ENCODE measurements around the gene PKDREJ. TPM values are rescaled to one million over a fixed set of nuclear protein-coding genes. Genes with fewer than 3 reads are reported as not detected.

Gene PKDREJ
- total RNA-seq, 1 experiment from 2014 or later: not detected

DNA sequence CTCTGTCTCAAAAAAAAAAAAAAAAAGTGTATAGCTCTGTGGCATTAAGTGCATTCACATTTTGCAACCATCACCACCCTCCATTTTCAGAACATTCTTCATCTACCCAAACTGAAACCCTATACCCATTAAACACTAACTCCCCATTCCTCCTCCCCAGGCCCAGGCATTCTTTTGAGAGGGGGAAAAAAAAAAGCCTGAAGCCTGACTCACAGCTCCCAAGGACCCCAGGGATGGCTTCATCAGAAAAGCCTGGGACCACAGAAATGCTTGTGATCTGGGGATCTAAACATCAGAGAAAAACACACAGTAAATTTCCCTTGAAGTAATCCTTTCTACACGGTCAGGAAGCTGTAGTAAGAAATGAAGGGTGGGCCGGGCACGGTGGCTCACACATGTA, 22.9 kb upstream of the PKDREJ start:
- no peak overlapping the region for H3K4me3 ChIP-seq (ENCODE audit: low read length)
- no peaks in the 10 kb centered on the region for H3K27me3 ChIP-seq (ENCODE audit: low read length)
- no peak overlapping the region for H3K9ac ChIP-seq (ENCODE audit: low read length)
- peaks cover 7% of the 10 kb centered on the region for H3K36me3 ChIP-seq (ENCODE audit: insufficient read depth, low read length)
- no peak overlapping the region for H3K27ac ChIP-seq (ENCODE audit: low read length)
- H3K4me2 ChIP-seq (ENCODE audit: low read depth, low read length, poor library complexity, severe bottlenecking): no peak overlapping the region
- no peaks in the 10 kb centered on the region for H4K20me1 ChIP-seq (ENCODE audit: insufficient read depth, low read depth, low read length)
- H2AFZ ChIP-seq (ENCODE audit: low read length): no peak overlapping the region
- H3K9me2 ChIP-seq (replicated peaks; ENCODE audit: insufficient read depth, low read length): no peaks in the 10 kb centered on the region
- DNase-seq: no peak
- peaks cover 15% of the 10 kb centered on the region for H3K4me1 ChIP-seq (ENCODE audit: low read length)
- H3K79me2 ChIP-seq (ENCODE audit: low read length): peaks cover 16% of the 10 kb centered on the region
- no peaks in the 10 kb centered on the region for H3K9me3 ChIP-seq (ENCODE audit: low read length)

DNA sequence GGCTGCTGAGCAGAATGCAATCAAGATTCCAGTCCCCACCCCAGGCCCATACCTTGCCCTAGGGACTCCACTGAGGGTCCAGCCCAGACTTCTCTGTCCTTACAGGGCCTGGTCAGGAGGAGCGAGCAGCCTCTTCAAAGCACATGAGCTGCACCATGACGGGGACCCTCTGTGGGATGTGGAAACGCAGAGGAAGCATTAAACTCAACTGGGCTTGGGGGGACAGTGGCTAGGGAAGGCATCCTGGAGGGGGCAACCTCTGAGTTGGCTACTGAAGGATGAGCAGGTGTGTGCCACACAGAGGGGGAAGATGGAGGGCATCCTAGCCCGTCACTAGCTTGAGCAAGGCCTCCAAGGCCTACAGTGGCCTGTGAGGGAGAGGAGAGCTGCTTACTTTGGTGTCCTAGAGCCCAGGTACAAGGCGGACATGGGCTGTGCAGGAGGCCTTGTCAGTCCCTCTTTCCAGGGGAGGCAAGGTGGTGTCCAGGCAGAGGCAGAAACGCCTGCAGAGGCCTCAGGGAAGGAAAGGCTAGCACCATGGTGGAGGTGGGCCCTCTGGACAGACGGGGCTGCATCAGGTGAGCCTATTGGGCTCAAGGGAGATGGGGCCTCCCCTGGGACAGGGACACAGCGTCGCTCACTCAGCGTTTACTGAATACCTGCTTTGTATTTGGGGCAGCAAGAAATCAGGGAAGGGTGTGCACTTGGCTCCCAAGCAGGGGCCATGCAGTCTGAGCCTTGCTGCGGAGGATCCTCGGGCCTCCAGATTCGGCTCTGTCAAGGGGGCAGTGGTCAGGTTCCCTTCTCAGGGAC, 18.9 kb upstream of the PKDREJ start:
- Histone ChIP-seq H3K27ac (ENCODE audit: low read length) (no peak overlapping the region), H3K27me3 (ENCODE audit: low read length) (no peaks in the 10 kb centered on the region), H3K4me2 (ENCODE audit: low read depth, low read length, poor library complexity, severe bottlenecking) (no peak overlapping the region), H3K4me1 (ENCODE audit: low read length) (peaks cover 4% of the 10 kb centered on the region), H3K9ac (ENCODE audit: low read length) (no peak overlapping the region), H3K36me3 (ENCODE audit: insufficient read depth, low read length) (peaks cover 7% of the 10 kb centered on the region), H4K20me1 (ENCODE audit: insufficient read depth, low read depth, low read length) (no peaks in the 10 kb centered on the region), H3K4me3 (ENCODE audit: low read length) (no peak overlapping the region), H3K9me2 (replicated peaks; ENCODE audit: insufficient read depth, low read length) (no peaks in the 10 kb centered on the region), H3K79me2 (ENCODE audit: low read length) (peaks cover 3% of the 10 kb centered on the region), H3K9me3 (ENCODE audit: low read length) (no peaks in the 10 kb centered on the region), H2AFZ (ENCODE audit: low read length) (no peak overlapping the region)
- DNase-seq: no peak

DNA sequence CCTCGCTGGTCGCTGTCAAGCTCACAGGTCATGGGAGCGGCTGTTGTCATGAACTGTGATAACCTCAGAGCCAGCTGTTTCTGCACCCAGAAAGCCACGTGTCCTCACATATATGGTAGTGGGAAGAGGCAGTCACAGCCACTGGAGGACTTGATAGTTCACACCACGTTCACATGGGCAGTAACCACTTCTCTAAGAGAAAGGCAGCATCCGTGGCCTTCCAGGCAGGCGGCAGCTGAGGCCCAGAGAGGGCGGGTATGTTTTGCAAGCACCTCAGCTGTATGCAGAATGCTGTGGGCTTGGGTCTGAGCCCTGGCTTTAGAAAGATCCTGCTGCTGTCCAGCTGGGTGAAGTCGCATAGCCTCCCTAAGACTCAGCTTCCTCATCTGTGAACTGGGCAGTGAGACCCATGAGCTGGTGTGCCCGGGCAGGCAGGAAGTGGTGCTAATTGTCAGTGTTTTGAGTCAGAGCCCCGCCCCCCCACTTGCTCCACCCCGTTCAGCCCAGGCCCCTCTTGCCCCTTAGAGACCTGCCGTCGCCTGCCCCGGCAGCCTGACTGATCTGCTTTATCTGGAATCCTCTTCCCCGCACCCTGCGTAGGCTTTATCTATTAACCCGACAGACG, 18.0 kb upstream of the PKDREJ start:
- Histone ChIP-seq H3K9me2 (replicated peaks; ENCODE audit: insufficient read depth, low read length) (no peaks in the 10 kb centered on the region), H2AFZ (ENCODE audit: low read length) (no peak overlapping the region), H3K27ac (ENCODE audit: low read length) (no peak overlapping the region), H3K4me1 (ENCODE audit: low read length) (no peaks in the 10 kb centered on the region), H3K79me2 (ENCODE audit: low read length) (no peaks in the 10 kb centered on the region), H3K9ac (ENCODE audit: low read length) (no peak overlapping the region), H4K20me1 (ENCODE audit: insufficient read depth, low read depth, low read length) (no peaks in the 10 kb centered on the region), H3K36me3 (ENCODE audit: insufficient read depth, low read length) (peaks cover 7% of the 10 kb centered on the region), H3K4me3 (ENCODE audit: low read length) (no peak overlapping the region), H3K27me3 (ENCODE audit: low read length) (no peaks in the 10 kb centered on the region), H3K9me3 (ENCODE audit: low read length) (no peaks in the 10 kb centered on the region), H3K4me2 (ENCODE audit: low read depth, low read length, poor library complexity, severe bottlenecking) (no peak overlapping the region)
- DNase-seq: no peak

DNA sequence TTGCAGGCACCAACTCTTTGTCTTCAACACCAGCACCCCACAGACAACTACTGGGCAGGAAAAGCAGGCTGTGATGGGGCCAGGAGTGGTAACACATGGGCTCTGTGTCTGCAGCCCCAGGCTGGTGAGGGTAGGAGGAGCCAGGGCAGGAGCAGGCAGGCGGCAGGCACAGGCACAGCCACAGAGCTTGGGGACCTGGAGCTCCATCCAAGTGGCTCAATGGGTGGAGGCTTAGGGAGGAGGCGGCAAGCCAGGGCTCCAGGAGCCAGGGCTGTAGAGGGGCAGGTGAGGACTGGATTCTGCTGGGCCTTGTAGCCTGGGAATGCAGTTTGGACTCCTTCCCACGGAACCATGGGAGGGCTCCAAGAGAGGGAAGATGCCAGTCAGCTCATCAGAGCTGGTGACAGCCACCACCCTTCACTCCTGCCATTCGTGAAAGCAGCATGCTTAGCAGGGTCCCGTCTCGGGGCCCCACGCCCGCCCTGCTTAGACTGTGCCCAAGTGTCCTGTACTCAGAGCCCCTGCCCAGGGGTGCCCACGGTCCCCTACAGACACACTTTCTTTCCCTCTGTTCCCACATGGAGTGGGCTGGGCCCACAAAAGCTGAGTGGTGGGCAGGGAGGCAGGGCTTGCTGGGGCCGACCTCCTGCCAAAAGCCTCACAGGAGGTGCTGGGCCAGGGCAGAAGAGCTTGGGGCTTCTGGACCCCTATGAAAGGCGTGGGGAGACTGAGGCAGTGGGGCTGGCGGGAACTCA, 17.1 kb upstream of the PKDREJ start:
- Histone ChIP-seq H3K27ac (ENCODE audit: low read length) (no peak overlapping the region), H4K20me1 (ENCODE audit: insufficient read depth, low read depth, low read length) (no peaks in the 10 kb centered on the region), H3K9me2 (replicated peaks; ENCODE audit: insufficient read depth, low read length) (no peaks in the 10 kb centered on the region), H3K4me3 (ENCODE audit: low read length) (no peak overlapping the region), H3K27me3 (ENCODE audit: low read length) (no peaks in the 10 kb centered on the region), H3K9me3 (ENCODE audit: low read length) (no peaks in the 10 kb centered on the region), H3K9ac (ENCODE audit: low read length) (no peak overlapping the region), H3K4me2 (ENCODE audit: low read depth, low read length, poor library complexity, severe bottlenecking) (no peak overlapping the region), H3K79me2 (ENCODE audit: low read length) (no peaks in the 10 kb centered on the region), H3K4me1 (ENCODE audit: low read length) (no peaks in the 10 kb centered on the region), H3K36me3 (ENCODE audit: insufficient read depth, low read length) (peaks cover 14% of the 10 kb centered on the region), H2AFZ (ENCODE audit: low read length) (no peak overlapping the region)
- no peak for DNase-seq

DNA sequence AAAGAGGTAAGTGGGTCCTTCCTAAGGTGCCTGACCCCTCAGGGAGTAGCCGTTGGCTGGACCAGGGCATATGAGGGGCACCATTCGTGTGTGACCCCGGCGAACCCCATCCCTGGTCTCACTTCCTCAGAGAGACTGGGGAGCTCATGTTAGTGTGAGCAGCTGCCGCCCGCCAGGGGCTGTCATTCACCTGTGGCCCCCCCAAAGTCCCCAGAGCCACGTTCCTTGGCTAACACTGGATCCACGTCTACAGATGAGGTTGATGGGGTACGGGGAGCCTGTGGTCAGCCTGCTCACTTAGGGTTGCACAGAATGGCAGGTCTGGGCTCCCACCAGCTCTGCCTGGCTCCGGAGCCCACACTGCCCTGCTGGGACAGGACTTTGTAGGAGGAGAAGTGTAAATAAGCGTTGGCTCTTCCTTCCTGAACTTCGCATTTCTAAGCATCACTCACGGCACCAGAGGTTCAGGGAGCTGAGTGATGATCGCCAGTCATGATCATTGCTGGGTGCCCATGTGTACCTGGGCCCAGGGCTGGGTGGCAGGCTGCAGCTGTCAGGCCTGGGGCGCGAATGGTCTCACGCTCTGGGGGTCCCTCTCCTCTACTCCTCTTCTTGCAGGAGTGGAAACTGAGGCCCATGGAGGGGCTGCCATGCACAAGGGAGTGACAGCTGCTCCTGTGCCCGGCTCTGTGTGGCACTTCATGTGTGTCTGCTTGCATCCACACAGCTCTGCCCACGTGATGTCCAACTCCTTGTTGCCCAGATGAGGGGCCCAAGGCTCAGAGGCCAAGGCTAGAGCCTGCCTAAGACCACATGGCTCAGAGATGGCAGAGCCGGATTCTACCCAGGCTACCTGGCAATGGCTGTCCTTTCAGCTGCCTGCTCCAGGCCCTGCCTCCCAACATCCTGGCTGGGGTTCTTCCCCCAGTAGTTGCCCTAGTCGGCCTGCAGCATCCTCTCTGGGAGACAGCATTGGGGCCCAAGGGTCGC, 15.8 kb upstream of the PKDREJ start:
- Histone ChIP-seq H2AFZ (ENCODE audit: low read length) (no peak overlapping the region), H3K79me2 (ENCODE audit: low read length) (no peaks in the 10 kb centered on the region), H3K9me3 (ENCODE audit: low read length) (no peaks in the 10 kb centered on the region), H3K27me3 (ENCODE audit: low read length) (no peaks in the 10 kb centered on the region), H3K9ac (ENCODE audit: low read length) (no peak overlapping the region), H3K4me2 (ENCODE audit: low read depth, low read length, poor library complexity, severe bottlenecking) (no peak overlapping the region), H3K9me2 (replicated peaks; ENCODE audit: insufficient read depth, low read length) (no peaks in the 10 kb centered on the region), H3K27ac (ENCODE audit: low read length) (no peak overlapping the region), H4K20me1 (ENCODE audit: insufficient read depth, low read depth, low read length) (no peaks in the 10 kb centered on the region), H3K4me1 (ENCODE audit: low read length) (no peaks in the 10 kb centered on the region), H3K36me3 (ENCODE audit: insufficient read depth, low read length) (peaks cover 14% of the 10 kb centered on the region), H3K4me3 (ENCODE audit: low read length) (no peak overlapping the region)
- no peak for DNase-seq

DNA sequence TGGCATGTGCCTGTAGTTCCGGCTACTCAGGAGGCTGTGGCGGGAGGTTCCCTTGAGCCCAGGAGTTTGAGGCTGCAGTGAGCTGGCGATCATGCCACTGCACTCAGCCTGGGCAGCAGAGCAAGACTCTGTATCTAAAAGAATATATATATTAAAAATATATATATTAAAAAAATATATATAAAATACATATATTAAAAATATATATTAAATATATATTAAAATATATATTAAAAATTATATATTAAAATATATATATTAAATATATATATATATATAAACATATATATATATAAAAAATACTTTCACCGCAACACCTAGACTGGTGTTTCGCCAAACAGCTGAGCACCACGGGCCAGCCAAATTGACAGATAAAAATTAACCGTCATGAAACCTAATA, 13.4 kb upstream of the PKDREJ start:
- Histone ChIP-seq H3K36me3 (ENCODE audit: insufficient read depth, low read length) (peaks cover 12% of the 10 kb centered on the region), H4K20me1 (ENCODE audit: insufficient read depth, low read depth, low read length) (no peaks in the 10 kb centered on the region), H3K27ac (ENCODE audit: low read length) (no peak overlapping the region), H3K27me3 (ENCODE audit: low read length) (no peaks in the 10 kb centered on the region), H3K9me2 (replicated peaks; ENCODE audit: insufficient read depth, low read length) (no peaks in the 10 kb centered on the region), H3K4me3 (ENCODE audit: low read length) (no peak overlapping the region), H3K79me2 (ENCODE audit: low read length) (no peaks in the 10 kb centered on the region), H3K9me3 (ENCODE audit: low read length) (no peaks in the 10 kb centered on the region), H3K4me1 (ENCODE audit: low read length) (no peaks in the 10 kb centered on the region), H2AFZ (ENCODE audit: low read length) (no peak overlapping the region), H3K4me2 (ENCODE audit: low read depth, low read length, poor library complexity, severe bottlenecking) (no peak overlapping the region), H3K9ac (ENCODE audit: low read length) (no peak overlapping the region)
- no peak for DNase-seq

DNA sequence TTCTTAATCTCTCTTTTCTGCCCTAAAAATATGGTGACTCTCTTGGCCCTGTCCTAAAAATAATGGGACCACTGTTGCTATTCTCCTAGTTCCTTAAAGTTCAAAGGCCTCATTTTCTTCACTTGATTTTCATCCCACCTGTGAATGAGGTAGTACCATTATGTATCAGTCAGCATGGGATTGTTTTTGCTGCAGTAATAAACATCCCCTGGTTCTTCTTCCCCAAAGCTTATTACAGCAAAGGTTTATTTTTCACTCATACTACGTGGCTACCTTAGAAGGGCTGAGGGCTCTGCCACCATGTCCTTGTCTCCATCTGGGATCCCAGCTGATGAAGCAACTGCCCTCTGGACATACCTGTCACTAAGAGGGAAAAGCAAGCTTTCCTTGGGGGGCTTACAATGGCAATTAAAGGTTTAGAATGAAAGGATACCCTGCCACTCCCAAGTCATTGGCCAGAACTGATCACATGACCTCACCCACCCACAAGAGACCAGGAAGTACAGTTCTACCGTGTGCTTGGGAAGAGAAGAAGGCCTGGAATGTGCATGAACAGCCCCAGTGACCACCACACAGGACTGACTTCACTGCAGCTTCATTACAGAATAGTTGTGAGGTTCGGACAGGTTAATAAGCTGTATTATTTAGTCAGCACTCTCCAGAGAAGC, 12.4 kb upstream of the PKDREJ start:
- Histone ChIP-seq H3K9me2 (replicated peaks; ENCODE audit: insufficient read depth, low read length) (no peaks in the 10 kb centered on the region), H3K27ac (ENCODE audit: low read length) (no peak overlapping the region), H3K9ac (ENCODE audit: low read length) (no peak overlapping the region), H3K79me2 (ENCODE audit: low read length) (no peaks in the 10 kb centered on the region), H3K4me1 (ENCODE audit: low read length) (no peaks in the 10 kb centered on the region), H4K20me1 (ENCODE audit: insufficient read depth, low read depth, low read length) (no peaks in the 10 kb centered on the region), H3K27me3 (ENCODE audit: low read length) (no peaks in the 10 kb centered on the region), H3K36me3 (ENCODE audit: insufficient read depth, low read length) (peaks cover 12% of the 10 kb centered on the region), H3K9me3 (ENCODE audit: low read length) (no peaks in the 10 kb centered on the region), H3K4me3 (ENCODE audit: low read length) (no peak overlapping the region), H3K4me2 (ENCODE audit: low read depth, low read length, poor library complexity, severe bottlenecking) (no peak overlapping the region), H2AFZ (ENCODE audit: low read length) (no peak overlapping the region)
- DNase-seq: no peak

Measured in Karpas-422 (cell line).